ENCODE measurements around the gene VTN. TPM values are rescaled to one million over a fixed set of nuclear protein-coding genes. Genes with fewer than 3 reads are reported as not detected.
A peak's percentile ranks its signal among the peaks of the same experiment; 100 is the strongest.

The VTN gene
- total RNA-seq, 2 experiments from 2014 or later: 0.22 to 0.35 TPM

DNA sequence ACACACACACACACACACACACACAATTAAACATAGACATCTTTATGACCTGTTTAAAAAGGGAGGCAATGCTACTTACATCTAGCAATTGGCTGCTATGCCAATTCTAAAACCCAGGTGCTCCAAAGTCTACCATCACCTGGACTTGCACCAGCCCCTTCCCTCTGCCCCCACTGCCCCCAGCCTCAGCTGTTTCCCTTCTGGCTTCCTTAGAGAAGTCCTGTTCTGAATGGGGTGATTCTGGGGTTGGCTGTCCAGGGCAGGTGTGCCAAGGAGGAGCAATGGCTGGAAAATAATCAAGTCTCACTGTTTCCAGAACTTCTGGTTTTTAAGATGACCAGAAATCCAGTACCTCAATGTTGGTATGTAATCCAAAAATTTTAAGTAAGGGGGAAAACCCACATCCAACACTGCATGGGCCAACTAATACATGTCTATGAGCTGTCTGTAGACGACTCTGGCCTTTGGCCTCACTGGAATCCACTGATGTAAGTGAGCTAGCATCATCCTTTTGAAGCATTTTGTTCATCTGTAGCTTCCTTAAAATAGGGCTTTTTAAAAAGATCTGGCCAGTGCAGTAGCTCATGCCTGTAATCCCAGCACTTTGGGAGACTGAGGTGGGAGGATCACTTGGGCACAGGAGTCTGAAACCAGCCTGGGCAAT lies 36.9 kb downstream of the VTN start:
- DNase-seq: no peak
- Mint-ChIP-seq H3K27ac (no peak overlapping the region), H3K4me1 (peaks cover 30% of the 10 kb centered on the region), H3K27me3 (no peaks in the 10 kb centered on the region), H3K9me3 (no peaks in the 10 kb centered on the region), H3K4me3 (peak overlapping the region; percentile 97), H3K36me3 (peaks cover 4% of the 10 kb centered on the region)

DNA sequence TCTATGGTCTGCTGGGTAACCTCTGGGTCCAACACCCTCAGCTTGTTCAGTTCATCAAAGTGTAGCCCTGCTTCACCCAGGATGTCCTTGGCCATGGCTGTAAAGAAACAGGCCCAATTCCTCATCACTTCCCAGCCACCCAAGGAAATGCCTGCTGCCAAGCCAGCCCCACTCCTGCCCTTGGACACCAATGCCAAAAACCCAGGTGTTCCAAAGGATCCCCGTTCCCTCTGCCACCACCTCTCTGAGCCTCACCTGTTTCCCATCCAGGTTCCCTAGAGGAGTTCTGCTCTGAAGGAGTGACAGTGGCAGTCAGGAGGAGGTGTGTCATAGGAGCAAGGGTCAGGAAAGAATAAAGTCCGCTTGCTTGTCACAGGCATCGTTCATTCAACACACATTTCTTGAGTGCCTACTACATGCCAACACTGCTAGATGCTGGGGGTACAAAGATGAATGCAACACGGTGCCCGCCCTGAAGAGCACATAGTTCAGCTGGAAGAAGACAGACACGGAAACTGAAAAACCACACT lies 38.2 kb downstream of the VTN start:
- DNase-seq: no peak
- Mint-ChIP-seq H3K36me3 (peaks cover 5% of the 10 kb centered on the region), H3K27ac (no peak overlapping the region), H3K9me3 (no peaks in the 10 kb centered on the region), H3K4me1 (peaks cover 27% of the 10 kb centered on the region), H3K27me3 (no peaks in the 10 kb centered on the region), H3K4me3 (no peak overlapping the region)

DNA sequence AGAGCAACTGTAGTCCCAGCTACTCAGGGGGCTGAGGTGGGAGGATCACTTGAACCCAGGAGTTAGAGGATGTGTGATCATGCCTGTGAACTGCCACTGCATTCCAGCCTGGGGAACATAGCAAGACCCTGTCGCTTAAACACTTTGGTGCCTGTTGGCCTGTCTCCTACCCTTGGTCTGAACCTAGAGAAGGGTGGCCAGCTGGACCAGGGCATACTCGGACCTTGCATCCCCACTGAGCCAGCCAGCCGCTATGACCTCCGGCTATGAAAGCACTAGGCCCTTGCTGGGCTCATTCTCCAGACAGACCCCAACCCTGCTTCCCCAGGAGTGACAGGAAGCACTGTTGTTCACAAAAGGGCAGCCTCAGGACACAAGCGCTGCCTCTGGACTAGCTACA lies 39.4 kb downstream of the VTN start:
- Mint-ChIP-seq H3K27ac (no peak overlapping the region), H3K4me3 (no peak overlapping the region), H3K36me3 (peaks cover 15% of the 10 kb centered on the region), H3K27me3 (no peaks in the 10 kb centered on the region), H3K4me1 (peaks cover 25% of the 10 kb centered on the region), H3K9me3 (no peaks in the 10 kb centered on the region)
- no peak for DNase-seq

DNA sequence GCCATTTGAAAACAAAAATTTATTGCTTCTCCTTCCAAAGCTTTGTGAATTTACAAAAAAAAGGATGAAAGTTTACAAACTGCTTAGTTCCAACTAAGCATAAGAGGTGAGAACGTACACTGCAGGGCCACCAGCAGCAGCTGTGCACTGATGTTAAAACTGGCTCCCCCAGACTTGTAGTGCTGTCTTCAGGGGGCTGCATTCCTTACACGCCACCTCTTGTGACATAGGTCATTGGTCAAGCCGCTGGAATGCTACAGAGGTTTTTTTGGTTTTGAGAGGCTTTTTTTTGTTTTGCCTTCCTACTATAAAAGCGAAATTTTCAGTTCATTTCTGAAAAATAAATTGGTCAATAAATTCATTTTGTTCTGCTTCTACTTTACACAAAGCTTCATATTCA lies 41.8 kb downstream of the VTN start:
- Mint-ChIP-seq H3K9me3 (no peaks in the 10 kb centered on the region), H3K27ac (no peak overlapping the region), H3K36me3 (peaks cover 15% of the 10 kb centered on the region), H3K4me3 (no peak overlapping the region), H3K4me1 (peaks cover 18% of the 10 kb centered on the region), H3K27me3 (no peaks in the 10 kb centered on the region)
- DNase-seq: no peak

- H3K27me3 Mint-ChIP-seq: no peaks in the 10 kb centered on the region
- H3K36me3 Mint-ChIP-seq: peaks cover 15% of the 10 kb centered on the region
- H3K27ac Mint-ChIP-seq: no peak overlapping the region
- peaks cover 21% of the 10 kb centered on the region for H3K4me1 Mint-ChIP-seq
- H3K4me3 Mint-ChIP-seq: no peak overlapping the region
- no peak for DNase-seq
- no peaks in the 10 kb centered on the region for H3K9me3 Mint-ChIP-seq
Measured at GRCh38 chr17:28327709-28328108, 42.4 kb downstream of the VTN start.

DNA sequence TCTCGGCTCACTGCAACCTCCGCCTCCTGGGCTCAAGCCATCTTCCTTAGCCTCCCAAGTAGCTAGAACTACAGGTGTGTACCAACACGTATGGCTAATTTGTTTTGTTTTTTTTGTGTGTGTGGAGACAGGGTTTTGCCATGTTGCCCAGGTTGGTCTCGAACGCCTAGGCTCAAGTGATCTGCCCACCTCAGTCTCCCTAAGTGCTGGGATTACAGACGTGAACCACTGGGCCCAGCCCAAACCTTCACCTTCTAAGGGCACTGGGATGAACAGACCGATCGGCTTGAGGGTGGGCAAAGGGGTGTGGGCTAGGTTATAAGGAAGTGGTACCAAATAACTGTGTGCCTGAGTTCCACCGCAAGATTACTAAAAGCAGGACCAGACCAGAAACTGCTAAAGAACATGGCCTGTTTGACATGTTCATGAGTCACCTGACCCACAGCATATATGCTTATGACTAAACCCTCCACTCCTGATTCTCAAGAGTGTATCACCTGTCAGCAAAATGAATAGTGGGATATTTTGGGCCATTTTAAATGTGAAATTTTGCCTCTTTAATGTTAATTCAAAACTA lies 43.0 kb downstream of the VTN start:
- Mint-ChIP-seq H3K9me3 (no peaks in the 10 kb centered on the region), H3K36me3 (peaks cover 18% of the 10 kb centered on the region), H3K27ac (peak overlapping the region; percentile 63), H3K27me3 (no peaks in the 10 kb centered on the region), H3K4me1 (peaks cover 19% of the 10 kb centered on the region), H3K4me3 (no peak overlapping the region)
- DNase-seq: no peak

- no peaks in the 10 kb centered on the region for H3K9me3 Mint-ChIP-seq
- H3K36me3 Mint-ChIP-seq: peaks cover 21% of the 10 kb centered on the region
- no peak overlapping the region for H3K4me3 Mint-ChIP-seq
- H3K27me3 Mint-ChIP-seq: no peaks in the 10 kb centered on the region
- peaks cover 21% of the 10 kb centered on the region for H3K4me1 Mint-ChIP-seq
- H3K27ac Mint-ChIP-seq: no peak overlapping the region
- no peak for DNase-seq
Measured at GRCh38 chr17:28326114-28326513, 44.0 kb downstream of the VTN start.

DNA sequence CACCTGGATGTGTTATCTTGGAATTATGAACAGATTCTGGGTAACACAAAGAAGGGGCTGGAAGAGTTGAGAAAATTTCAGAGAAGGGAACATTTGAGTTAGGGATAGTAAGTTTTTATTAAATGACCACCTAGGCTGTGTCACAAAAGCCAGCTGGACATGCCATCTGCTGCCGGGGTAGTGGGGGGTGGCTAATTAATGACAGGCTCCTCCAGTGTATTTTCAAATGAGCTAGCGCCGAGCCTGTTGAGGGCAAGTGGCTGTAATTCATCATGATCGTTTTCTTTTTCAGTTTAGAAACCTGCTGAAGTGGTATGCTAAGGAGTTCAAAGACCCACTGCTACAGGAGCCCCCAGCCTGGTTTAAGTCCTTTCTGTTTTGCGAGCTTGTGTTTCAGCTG lies 44.9 kb downstream of the VTN start:
- Mint-ChIP-seq H3K27ac (no peak overlapping the region), H3K4me3 (no peak overlapping the region), H3K36me3 (peaks cover 30% of the 10 kb centered on the region), H3K9me3 (no peaks in the 10 kb centered on the region), H3K27me3 (no peaks in the 10 kb centered on the region), H3K4me1 (peaks cover 29% of the 10 kb centered on the region)
- DNase-seq: no peak

GRCh38 chr17:28324781-28325180 lies 45.3 kb downstream of the VTN start:
- Mint-ChIP-seq H3K36me3 (peaks cover 34% of the 10 kb centered on the region), H3K27ac (no peak overlapping the region), H3K4me3 (no peak overlapping the region), H3K4me1 (peaks cover 33% of the 10 kb centered on the region), H3K9me3 (no peaks in the 10 kb centered on the region), H3K27me3 (no peaks in the 10 kb centered on the region)
- DNase-seq: no peak

DNA sequence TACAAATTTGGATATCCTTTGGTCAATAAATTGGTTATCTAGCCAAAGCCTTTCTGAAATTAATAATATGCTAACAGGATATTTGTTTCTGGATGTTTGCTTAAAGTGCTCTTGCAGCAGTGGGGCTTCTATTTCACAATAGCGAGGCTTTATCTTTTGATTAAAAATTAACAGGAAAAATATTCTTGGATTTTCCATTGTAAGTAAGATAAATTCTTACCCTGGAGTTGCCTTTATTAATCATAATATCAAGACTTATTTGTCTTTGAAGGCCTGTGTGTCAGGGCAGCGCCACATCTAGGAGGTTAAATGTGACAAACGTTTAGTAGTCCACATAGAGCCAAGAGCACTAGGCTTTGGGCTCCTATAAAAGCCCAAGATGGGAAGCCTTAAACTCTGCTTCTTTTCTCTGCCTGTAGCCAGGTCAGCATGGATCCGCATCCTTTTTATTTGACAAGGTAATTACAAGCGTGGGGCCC lies 45.8 kb downstream of the VTN start:
- Mint-ChIP-seq H3K4me3 (no peak overlapping the region), H3K9me3 (no peaks in the 10 kb centered on the region), H3K27ac (no peak overlapping the region), H3K27me3 (no peaks in the 10 kb centered on the region), H3K36me3 (peaks cover 36% of the 10 kb centered on the region), H3K4me1 (peaks cover 33% of the 10 kb centered on the region)
- no peak for DNase-seq

GRCh38 chr17:28320215-28321061 lies 49.7 kb downstream of the VTN start:
- H3K27ac Mint-ChIP-seq: peak overlapping the region; percentile 82
- H3K27me3 Mint-ChIP-seq: no peaks in the 10 kb centered on the region
- peaks cover 31% of the 10 kb centered on the region for H3K36me3 Mint-ChIP-seq
- no peaks in the 10 kb centered on the region for H3K9me3 Mint-ChIP-seq
- H3K4me1 Mint-ChIP-seq: peaks cover 36% of the 10 kb centered on the region
- no peak for DNase-seq
- H3K4me3 Mint-ChIP-seq: peak overlapping the region; percentile 87

DNA sequence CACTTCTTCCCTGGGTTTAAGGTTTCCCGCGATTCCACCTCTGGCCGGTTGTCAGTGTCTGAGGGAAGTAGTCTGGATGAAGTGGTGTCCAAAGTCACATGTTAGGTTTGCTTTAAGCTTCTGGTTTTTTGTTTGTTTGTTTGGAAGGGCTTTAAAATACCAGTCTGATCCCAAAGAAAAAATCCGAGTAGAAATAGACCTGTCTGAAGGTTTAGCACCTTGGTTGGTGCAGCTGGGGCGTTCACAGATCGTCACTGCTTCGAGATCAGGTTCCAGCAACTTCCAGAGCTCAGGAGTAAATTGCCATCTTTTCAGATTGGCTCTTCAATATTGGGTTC lies 50.5 kb downstream of the VTN start:
- no peaks in the 10 kb centered on the region for H3K27me3 Mint-ChIP-seq
- peak overlapping the region; percentile 87 for H3K4me3 Mint-ChIP-seq
- H3K36me3 Mint-ChIP-seq: peaks cover 31% of the 10 kb centered on the region
- DNase-seq: no peak
- H3K9me3 Mint-ChIP-seq: no peaks in the 10 kb centered on the region
- peaks cover 33% of the 10 kb centered on the region for H3K4me1 Mint-ChIP-seq
- H3K27ac Mint-ChIP-seq: peak overlapping the region; percentile 82

GRCh38 chr17:28318759-28319597 lies 51.1 kb downstream of the VTN start, which contains the start of gene TMEM97:
TSS of gene TMEM97 (plus strand) at chr17:28319200. CDS start at chr17:28319240, 40 bp downstream.
- Mint-ChIP-seq H3K27me3 (no peaks in the 10 kb centered on the region), H3K27ac (peak within 1 kb of the TSS; percentile 82), H3K36me3 (peaks cover 31% of the 10 kb centered on the region), H3K4me1 (peaks cover 33% of the 10 kb centered on the region), H3K4me3 (peak within 1 kb of the TSS; percentile 87), H3K9me3 (no peaks in the 10 kb centered on the region)
- peak; percentile 97 for DNase-seq

- peaks cover 33% of the 10 kb centered on the region for H3K4me1 Mint-ChIP-seq
- H3K36me3 Mint-ChIP-seq: peaks cover 31% of the 10 kb centered on the region
- H3K27me3 Mint-ChIP-seq: peaks cover 3% of the 10 kb centered on the region
- H3K27ac Mint-ChIP-seq: peak overlapping the region; percentile 74
- peak; percentile 29 for DNase-seq
- no peaks in the 10 kb centered on the region for H3K9me3 Mint-ChIP-seq
- H3K4me3 Mint-ChIP-seq: peak overlapping the region; percentile 87
Measured at GRCh38 chr17:28317966-28318758, 51.9 kb downstream of the VTN start.

Data from activated naive CD8-positive, alpha-beta T cell treated with anti-CD3 and anti-CD28 coated beads for 36 hours (primary cell).